ENCODE data around the gene ANKRD55. TPM values are rescaled to one million over a fixed set of nuclear protein-coding genes. Genes with fewer than 3 reads are reported as not detected.
A peak's percentile ranks its signal among the peaks of the same experiment; 100 is the strongest.
"Not testable (repeated sequence)": the region's sequence is repeated elsewhere in the genome, so short reads cannot be mapped to it uniquely, and the experiment has no call there.

Gene ANKRD55
- total and polyA plus RNA-seq, 9 of the 15 experiments (the other 6 are each of a cell fraction or from before 2014, with no cell fraction given): 3.4 to 10.6 (median 6.5) TPM

GRCh38 chr5:56122360-56122985 is 110.7 kb downstream of the ANKRD55 start:
- Histone ChIP-seq H3K9ac (ENCODE audit: insufficient read depth in 1 of 2, low read depth in 2 of 2, low read length in 2 of 2) (peak overlapping the region in 1 of 2 experiments; percentile 29; a peak in 2 of 4 replicates), H3K4me1 (replicated peaks in 1 of 2; ENCODE audit: control insufficient read depth in 2 of 2, insufficient read depth in 2 of 2, low read length in 2 of 2) (peaks cover 7 to 24% of the 10 kb centered on the region in 2 experiments)
- H4K20me1 ChIP-seq (replicated peaks; ENCODE audit: control insufficient read depth, insufficient read depth, low read length); H3K4me3 ChIP-seq; H3K27ac ChIP-seq (ENCODE audit: extremely low read depth, low read depth, low read length); DNase-seq (ENCODE audit: extremely low read depth in 1 of 4, low spot score in 3 of 4); BruUV-seq (replicated peaks); H3K79me2 ChIP-seq (ENCODE audit: control insufficient read depth, insufficient read depth, low read length); ATAC-seq; H2AFZ ChIP-seq (ENCODE audit: low read depth, low read length); H3K36me3 ChIP-seq (ENCODE audit: control insufficient read depth, insufficient read depth, low read length); H3K9me3 ChIP-seq (replicated peaks; ENCODE audit: control insufficient read depth, insufficient read depth, low read depth, low read length); in situ Hi-C loops (cut with MboI); H3K4me2 ChIP-seq (ENCODE audit: insufficient read depth, low read length); FAIRE-seq; CTCF ChIA-PET (ENCODE audit: low intra/inter-chr PET ratio); H3K9me1 ChIP-seq (ENCODE audit: control insufficient read depth, insufficient read depth, low read length); H3K27me3 ChIP-seq (ENCODE audit: control insufficient read depth in 2 of 2, insufficient read depth in 2 of 2, low read length in 2 of 2); TF ChIP-seq NR2C1 (IDR thresholded peaks at IDR 0.05): not testable (repeated sequence)
- 0 out of 2 replicates have a peak, but pooled peaks have one; percentile 17 for TF ChIP-seq NR2C1 (tag; IDR thresholded peaks at IDR 0.05)
- POLR2A ChIA-PET: interaction anchor here (1.6 kb wide), 1 partner anchor 22 kb away, joined by 3 read pairs; no protein-coding TSS in a partner anchor
- intact Hi-C loops (cut with micrococcal nuclease): loop anchor here (5.0 kb wide), 2 partner anchors 35 to 40 kb away; no protein-coding TSS in a partner anchor
- WGBS (ENCODE audit: insufficient coverage, low coverage, missing lambda C conversion rate): 83% methylated on average over 7 of the region's 9 CpGs

- Histone ChIP-seq H3K27me3 (ENCODE audit: control insufficient read depth in 2 of 2, insufficient read depth in 2 of 2, low read length in 2 of 2) (no peaks in the 10 kb centered on the region), H4K20me1 (replicated peaks; ENCODE audit: control insufficient read depth, insufficient read depth, low read length) (no peaks in the 10 kb centered on the region), H3K27ac (ENCODE audit: extremely low read depth, low read depth, low read length) (no peak overlapping the region), H3K36me3 (ENCODE audit: control insufficient read depth, insufficient read depth, low read length) (no peaks in the 10 kb centered on the region), H3K4me2 (ENCODE audit: insufficient read depth, low read length) (no peak overlapping the region), H3K9me3 (replicated peaks; ENCODE audit: control insufficient read depth, insufficient read depth, low read depth, low read length) (no peaks in the 10 kb centered on the region), H3K9ac (ENCODE audit: insufficient read depth in 1 of 2, low read depth in 2 of 2, low read length in 2 of 2) (no peak overlapping the region), H2AFZ (ENCODE audit: low read depth, low read length) (no peak overlapping the region), H3K79me2 (ENCODE audit: control insufficient read depth, insufficient read depth, low read length) (no peaks in the 10 kb centered on the region; the same call in 2 of the 3 replicates), H3K4me3 (no peak overlapping the region), H3K4me1 (replicated peaks in 1 of 2; ENCODE audit: control insufficient read depth in 2 of 2, insufficient read depth in 2 of 2, low read length in 2 of 2) (peaks cover 11 to 23% of the 10 kb centered on the region in 2 experiments), H3K9me1 (ENCODE audit: control insufficient read depth, insufficient read depth, low read length) (no peaks in the 10 kb centered on the region)
- WGBS (ENCODE audit: insufficient coverage, low coverage, missing lambda C conversion rate): 67% methylated on average over 1 of the region's 1 CpG
- DNase-seq (ENCODE audit: extremely low read depth in 1 of 4, low spot score in 3 of 4) (no peak), FAIRE-seq (no peak), ATAC-seq (no peak)
- POLR2A ChIA-PET: no interaction called here
- in situ Hi-C loops (cut with MboI) (no loop called here), intact Hi-C loops (cut with micrococcal nuclease) (no loop called here)
- TF ChIP-seq ZNF146 (CRISPR knock-in tag; IDR thresholded peaks at IDR 0.05; ENCODE audit: unreplicated experiment): peak; percentile 96
- peak; percentile 41 for TF ChIP-seq BCOR (IDR thresholded peaks at IDR 0.05)
- TF ChIP-seq RBM25 (IDR thresholded peaks at IDR 0.05; ENCODE audit: low read depth, low read length, severe bottlenecking): peak; percentile 63
- TF ChIP-seq MLX (CRISPR knock-in tag; conservative IDR thresholded peaks at IDR 0.05): no peak
- TF ChIP-seq KDM1A (IDR thresholded peaks at IDR 0.05): peak in 1 of 2 experiments; percentile 35; a peak in 1 of 4 replicates
- CTCF ChIA-PET (ENCODE audit: low intra/inter-chr PET ratio): no interaction called here
- BruUV-seq (replicated peaks): no TSS peak
Measured at GRCh38 chr5:56119050-56119449, 114.1 kb downstream of the ANKRD55 start.

All from K562 (cell line).